Fibroblast of lung (primary cell): ENCODE data around the gene ZDHHC5. TPM values are rescaled to one million over a fixed set of nuclear protein-coding genes. Genes with fewer than 3 reads are reported as not detected.

Experiments
- DNase-seq, 2 donors: peaks; one replicate each; pipeline versions ENCODE4 v3.0.0 to v3.0.0-alpha.2; 2010; ENCODE audit warnings: low read depth in 2 of 2
- H2AFZ ChIP-seq: 2 replicates; pipeline ENCODE4 v1.5.1; 2012; ENCODE audit warnings: low read length, control low read depth, inconsistent platforms
- H3K27ac ChIP-seq: 2 replicates; pipeline ENCODE4 v1.5.1; 2011; ENCODE audit warnings: low read length, control low read depth; ENCODE audit not compliant: insufficient read depth
- H3K27me3 ChIP-seq: 2 replicates; pipeline ENCODE4 v1.5.1; 2011; ENCODE audit warnings: mild to moderate bottlenecking, low read length; ENCODE audit not compliant: control insufficient read depth, insufficient read depth
- H3K36me3 ChIP-seq: 2 replicates; pipeline ENCODE4 v1.5.1; 2011; ENCODE audit warnings: low read length; ENCODE audit not compliant: control insufficient read depth, insufficient read depth
- H3K4me1 ChIP-seq: 2 replicates; pipeline ENCODE4 v1.5.1; 2011; ENCODE audit warnings: low read length; ENCODE audit not compliant: control insufficient read depth, insufficient read depth; ENCODE audit errors: extremely low read depth
- H3K4me2 ChIP-seq: 2 replicates; pipeline ENCODE4 v1.5.1; 2011; ENCODE audit warnings: low read length, control low read depth; ENCODE audit not compliant: insufficient read depth; ENCODE audit errors: extremely low read depth
- H3K4me3 ChIP-seq, 4 experiments: fragments of 200-600 bp in 1 of 4; sonication (generic) in 1 of 4; replicated peaks in 1 of 4; 2 replicates each; pipeline ENCODE4 v1.5.1; 2011 to 2016; ENCODE audit warnings: low read length in 4 of 4, low read depth in 3 of 4, mild to moderate bottlenecking in 3 of 4, control low read depth in 2 of 4, inconsistent platforms in 1 of 4, mixed read lengths in 1 of 4; ENCODE audit not compliant: insufficient read depth in 1 of 4; ENCODE audit errors: control extremely low read depth in 1 of 4
- H3K79me2 ChIP-seq: 2 replicates; pipeline ENCODE4 v1.5.1; 2012; ENCODE audit warnings: mild to moderate bottlenecking, low read length, inconsistent platforms; ENCODE audit not compliant: control insufficient read depth, insufficient read depth
- H3K9ac ChIP-seq: 2 replicates; pipeline ENCODE4 v1.5.1; 2011; ENCODE audit warnings: mild to moderate bottlenecking, low read length, control low read depth; ENCODE audit not compliant: insufficient read depth
- H3K9me3 ChIP-seq: 2 replicates; pipeline ENCODE4 v1.5.1; 2012; ENCODE audit warnings: low read depth, low read length; ENCODE audit not compliant: control insufficient read depth, insufficient read depth
- H4K20me1 ChIP-seq: 2 replicates; pipeline ENCODE4 v1.5.1; 2011; ENCODE audit warnings: low read length; ENCODE audit not compliant: control insufficient read depth, insufficient read depth; ENCODE audit errors: extremely low read depth
- CTCF ChIP-seq, 2 donors: IDR thresholded peaks in 1 of 2; conservative IDR thresholded peaks in 1 of 2; 1 replicate in 1 of 2; 2 replicates in 1 of 2; pipeline ENCODE4 v1.5.1; 2011 to 2012; ENCODE audit warnings: low read length in 2 of 2, control low read depth in 1 of 2, inconsistent platforms in 1 of 2, low read depth in 1 of 2, mild to moderate bottlenecking in 1 of 2
- EZH2 ChIP-seq: IDR thresholded peaks from 2 replicates; pipeline ENCODE4 v1.5.1; 2012; ENCODE audit warnings: low read length, control low read depth, mild to moderate bottlenecking; ENCODE audit errors: missing control alignments
- polyA plus RNA-seq, 2 donors: library from polyadenylated mRNA; depleted of rRNA in 1 of 2; stranded (reverse) in 1 of 2; unstranded in 1 of 2; fragments of >200 nt; gene quantifications; 2 replicates each; pipeline ENCODE4 v1.2.1, GENCODE V29; 2011 to 2012; ENCODE audit warnings: missing spikeins in 1 of 2
- total RNA-seq: library from RNA; depleted of rRNA; stranded (reverse); fragments of >200 nt; gene quantifications from 2 replicates; pipeline ENCODE4 v1.2.1, GENCODE V29; 2014

The ZDHHC5 gene
- total and polyA plus RNA-seq, 2 donors (not counting 1 experiment from before 2014, with no cell fraction given), result 33.9 to 58.9 TPM

DNA sequence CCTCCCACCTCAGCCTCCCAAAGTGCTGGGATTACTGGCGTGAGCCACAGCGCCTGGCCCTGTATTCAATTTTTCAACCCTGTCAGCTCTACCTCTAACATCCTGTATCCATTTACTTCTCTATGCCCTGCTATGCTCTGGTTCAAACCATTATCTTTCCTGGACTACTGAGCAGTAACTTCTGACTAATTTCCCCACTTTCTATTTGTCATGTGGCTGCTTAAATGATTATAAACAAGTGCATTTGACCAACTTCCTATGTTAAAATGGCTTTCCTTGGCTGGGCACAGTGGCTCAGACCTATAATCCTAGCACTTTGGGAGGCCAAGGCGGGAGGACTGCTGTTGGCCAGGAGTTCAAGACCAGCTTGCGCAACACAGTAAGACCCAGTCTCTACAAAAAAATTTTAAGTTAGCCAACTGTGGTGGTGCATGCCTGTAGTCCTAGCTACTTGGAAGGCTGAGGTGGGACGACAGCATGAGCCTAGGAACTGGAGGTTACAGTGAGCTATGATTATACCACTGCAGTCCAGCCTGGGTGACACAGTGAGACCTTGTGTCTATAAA is 42.0 kb downstream of the ZDHHC5 start:
- Histone ChIP-seq H3K79me2 (peaks cover 52% of the 10 kb centered on the region), H3K4me2 (no peak overlapping the region), H3K27me3 (no peaks in the 10 kb centered on the region), H3K27ac (no peak overlapping the region), H3K36me3 (peaks cover 1% of the 10 kb centered on the region), H2AFZ (no peak overlapping the region), H3K9me3 (no peaks in the 10 kb centered on the region), H3K9ac (no peak overlapping the region), H3K4me1 (peaks cover 6% of the 10 kb centered on the region), H3K4me3 (no peak overlapping the region), H4K20me1 (no peaks in the 10 kb centered on the region)
- no peak for DNase-seq
- TF ChIP-seq EZH2 (no peak), CTCF (conservative IDR thresholded peaks at IDR 0.05 in 1 of 2, IDR thresholded peaks at IDR 0.05 in 1 of 2; ENCODE audit: low read depth in 1 of 2, low read length in 2 of 2) (no peak)

DNA sequence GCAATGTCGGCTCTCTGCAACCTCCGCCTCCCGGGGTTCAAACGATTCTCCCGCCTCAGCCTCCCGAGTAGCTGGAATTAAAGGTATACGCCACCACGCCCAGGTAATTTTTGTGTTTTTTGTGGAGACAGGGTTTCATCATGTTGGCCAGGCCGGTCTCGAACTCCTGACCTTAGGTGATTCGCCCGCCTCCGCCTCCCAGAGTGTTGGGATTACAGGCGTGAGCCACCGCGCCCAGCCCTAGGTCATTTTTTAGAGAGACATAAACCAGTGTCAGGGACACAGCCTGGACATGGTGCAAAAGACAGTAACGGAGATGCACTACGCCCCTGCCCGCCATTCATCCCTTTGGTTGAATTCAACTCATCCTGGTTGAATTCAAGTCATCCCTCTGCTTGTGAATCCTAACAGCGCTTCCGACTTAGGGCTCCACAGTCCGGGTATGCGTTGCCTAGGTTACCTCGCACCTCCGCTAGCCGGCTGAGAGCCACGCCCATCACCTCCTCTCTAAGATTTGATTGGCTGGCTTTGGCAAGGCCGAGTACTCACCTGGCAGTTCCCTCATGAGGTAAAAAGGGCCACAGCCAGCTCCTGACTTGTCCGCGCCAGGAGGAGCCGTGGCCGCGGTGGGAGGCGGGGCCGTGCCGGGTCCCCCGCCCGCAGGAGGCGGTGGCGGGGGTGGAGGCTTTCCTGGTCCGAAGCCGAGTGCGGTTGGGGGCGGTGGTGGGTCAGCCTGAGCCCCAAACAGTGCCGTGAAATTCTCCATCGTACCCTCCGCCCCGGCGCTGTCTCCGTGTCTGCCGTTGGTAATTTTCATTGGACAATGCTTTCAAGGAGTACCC is 43.7 kb downstream of the ZDHHC5 start, which contains the start of gene MED19:
TSS of gene MED19 (minus strand) at position 802 of the 842 bp plus-strand sequence. CDS start at position 766, 36 bp downstream.
- Histone ChIP-seq H3K9ac (peak within 1 kb of the TSS; percentile 87), H3K27ac (peak within 1 kb of the TSS; percentile 95)

More for the DNA sequence above, 43.7 kb downstream of the ZDHHC5 start, which contains the start of gene MED19:
- H4K20me1 ChIP-seq, result no peaks in the 10 kb centered on the region
- peak within 1 kb of the TSS; percentile 95 to 100 (median 99) for H3K4me3 ChIP-seq
- peaks cover 52% of the 10 kb centered on the region for H3K79me2 ChIP-seq
- H3K9me3 ChIP-seq, result no peaks in the 10 kb centered on the region
- no peaks in the 10 kb centered on the region for H3K27me3 ChIP-seq
- H2AFZ ChIP-seq, result peak within 1 kb of the TSS; percentile 96
- no peak for TF ChIP-seq CTCF (conservative IDR thresholded peaks at IDR 0.05 in 1 of 2, IDR thresholded peaks at IDR 0.05 in 1 of 2; ENCODE audit: low read depth in 1 of 2, low read length in 2 of 2)
- no peak for TF ChIP-seq EZH2
- peak; percentile 71 to 79 for DNase-seq
- H3K36me3 ChIP-seq, result no peaks in the 10 kb centered on the region
- H3K4me1 ChIP-seq, result peaks cover 6% of the 10 kb centered on the region
- peak within 1 kb of the TSS; percentile 97 for H3K4me2 ChIP-seq
